ENCODE measurements around the gene DPYSL4. TPM values are rescaled to one million over a fixed set of nuclear protein-coding genes. Genes with fewer than 3 reads are reported as not detected.

The DPYSL4 gene
- total RNA-seq, 4 donors from 2014 or later: 0.79 TPM; not detected in 3

GRCh38 chr10:132175408-132175807, 11.3 kb upstream of the DPYSL4 start:
- in situ Hi-C loops (cut with MboI; ENCODE audit: low pct_ligation_motif_present in 1 of 4, low pct_unique_long_range_greater_than_20kb in 1 of 4, low sequenced_read_pairs in 3 of 4) (no loop called here), intact Hi-C loops (cut with DNase I; ENCODE audit: low total_unique reads) (no loop called here)
- TF ChIP-seq CTCF (IDR thresholded peaks at IDR 0.05) (no peak), POLR2AphosphoS5 (IDR thresholded peaks at IDR 0.05) (no peak), EP300 (IDR thresholded peaks at IDR 0.05; ENCODE audit: low read depth) (no peak), POLR2A (IDR thresholded peaks at IDR 0.05) (no peak)
- H3K9me3 ChIP-seq: no peaks in the 10 kb centered on the region
- H3K27me3 ChIP-seq: peaks cover 39% of the 10 kb centered on the region
- no peak overlapping the region for H3K4me3 ChIP-seq
- WGBS, 2 donors (ENCODE audit: low coverage in 1 of 2): 44% methylated on average over 6 of the region's 6 CpGs; no CpG with 5 or more reads in 1 of the 2 donors
- no peaks in the 10 kb centered on the region for H3K4me1 ChIP-seq
- H3K27ac ChIP-seq: no peak overlapping the region
- no peak for DNase-seq
- no peaks in the 10 kb centered on the region for H3K36me3 ChIP-seq

DNA sequence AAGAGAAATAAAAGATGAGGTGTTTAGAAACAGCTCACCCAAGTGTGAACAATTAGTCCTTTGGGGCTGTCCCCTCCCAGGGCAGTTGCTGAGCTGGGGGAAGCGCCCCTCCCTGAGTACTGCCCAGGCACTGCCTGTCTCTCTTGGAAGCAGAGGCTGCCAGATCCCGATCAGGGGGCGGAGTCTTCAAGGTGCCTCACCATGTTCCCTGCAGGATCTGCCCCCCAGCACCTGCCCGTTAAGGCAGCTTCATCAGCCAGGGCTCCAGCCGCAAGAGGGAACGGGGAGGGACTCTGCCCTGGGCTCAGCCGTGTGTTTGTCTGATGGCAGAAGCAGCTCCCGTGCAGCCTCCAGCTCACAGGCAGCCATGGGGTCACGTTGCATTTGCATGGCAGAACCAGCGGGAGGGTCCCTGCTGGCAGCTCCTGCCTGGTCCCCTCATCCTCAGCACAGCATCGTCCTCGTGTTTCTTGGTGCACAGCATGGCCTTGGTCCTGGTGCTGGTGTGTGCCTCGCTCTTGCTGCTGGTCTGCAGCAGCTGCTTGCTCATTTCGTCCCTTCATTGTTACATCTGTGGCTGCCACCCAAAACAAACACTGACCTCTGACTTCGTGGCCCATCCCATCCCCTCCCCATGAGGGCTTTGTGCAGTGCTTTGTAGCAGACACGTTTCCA, 10.7 kb upstream of the DPYSL4 start:
- Histone ChIP-seq H3K36me3 (no peaks in the 10 kb centered on the region), H3K4me1 (no peaks in the 10 kb centered on the region), H3K27ac (no peak overlapping the region), H3K9me3 (no peaks in the 10 kb centered on the region), H3K4me3 (no peak overlapping the region), H3K27me3 (peaks cover 39% of the 10 kb centered on the region)
- TF ChIP-seq POLR2AphosphoS5 (IDR thresholded peaks at IDR 0.05) (no peak), POLR2A (IDR thresholded peaks at IDR 0.05) (no peak), EP300 (IDR thresholded peaks at IDR 0.05; ENCODE audit: low read depth) (no peak), CTCF (IDR thresholded peaks at IDR 0.05) (no peak)
- 15% methylated on average over 10 of the region's 16 CpGs; no CpG with 5 or more reads in 1 of the 2 donors for WGBS, 2 donors (ENCODE audit: low coverage in 1 of 2)
- in situ Hi-C loops (cut with MboI; ENCODE audit: low pct_ligation_motif_present in 1 of 4, low pct_unique_long_range_greater_than_20kb in 1 of 4, low sequenced_read_pairs in 3 of 4) (no loop called here), intact Hi-C loops (cut with DNase I; ENCODE audit: low total_unique reads) (no loop called here)
- DNase-seq: no peak

GRCh38 chr10:132176623-132177500, 9.9 kb upstream of the DPYSL4 start:
- in situ Hi-C loops (cut with MboI; ENCODE audit: low pct_ligation_motif_present in 1 of 4, low pct_unique_long_range_greater_than_20kb in 1 of 4, low sequenced_read_pairs in 3 of 4): no loop called here
- Histone ChIP-seq H3K4me3 (no peak overlapping the region), H3K27me3 (peaks cover 42% of the 10 kb centered on the region), H3K36me3 (no peaks in the 10 kb centered on the region), H3K27ac (no peak overlapping the region), H3K9me3 (no peaks in the 10 kb centered on the region), H3K4me1 (no peaks in the 10 kb centered on the region)
- no peak for TF ChIP-seq CTCF (IDR thresholded peaks at IDR 0.05)
- TF ChIP-seq POLR2AphosphoS5 (IDR thresholded peaks at IDR 0.05): no peak
- TF ChIP-seq EP300 (IDR thresholded peaks at IDR 0.05; ENCODE audit: low read depth): no peak
- TF ChIP-seq POLR2A (IDR thresholded peaks at IDR 0.05): no peak
- no peak for DNase-seq
- 36 to 68% methylated on average over 5 to 19 of the region's 19 CpGs for WGBS, 2 donors (ENCODE audit: low coverage in 1 of 2)
- intact Hi-C loops (cut with DNase I; ENCODE audit: low total_unique reads): no loop called here

GRCh38 chr10:132178046-132178445, 8.7 kb upstream of the DPYSL4 start:
- Histone ChIP-seq H3K27ac (no peak overlapping the region), H3K4me1 (no peaks in the 10 kb centered on the region), H3K9me3 (no peaks in the 10 kb centered on the region), H3K4me3 (no peak overlapping the region), H3K27me3 (peaks cover 49% of the 10 kb centered on the region), H3K36me3 (no peaks in the 10 kb centered on the region)
- no peak for DNase-seq
- 72% methylated on average over 6 of the region's 6 CpGs; no CpG with 5 or more reads in 1 of the 2 donors for WGBS, 2 donors (ENCODE audit: low coverage in 1 of 2)
- in situ Hi-C loops (cut with MboI; ENCODE audit: low pct_ligation_motif_present in 1 of 4, low pct_unique_long_range_greater_than_20kb in 1 of 4, low sequenced_read_pairs in 3 of 4): no loop called here
- no peak for TF ChIP-seq EP300 (IDR thresholded peaks at IDR 0.05; ENCODE audit: low read depth)
- no peak for TF ChIP-seq POLR2AphosphoS5 (IDR thresholded peaks at IDR 0.05)
- no peak for TF ChIP-seq CTCF (IDR thresholded peaks at IDR 0.05)
- no peak for TF ChIP-seq POLR2A (IDR thresholded peaks at IDR 0.05)
- intact Hi-C loops (cut with DNase I; ENCODE audit: low total_unique reads): no loop called here
